Heart left ventricle (tissue), 13 donors: Measurements from ENCODE around the gene TGFBR3L.

Experiments used
- POLR2A ChIP-seq, 2 donors: fragments of 450-650 bp; IDR thresholded peaks; one replicate each; pipeline ENCODE4 v1.6.1; 2017; ENCODE audit warnings: antibody characterized with exemption in 2 of 2, mild to moderate bottlenecking in 2 of 2, moderate library complexity in 2 of 2
- TF ChIP-seq, protein P1 (sequence below), 12 donors: fragments of 200-600 bp; sonication (generic) in 4 of 12; IDR thresholded peaks; one replicate each; pipeline versions ENCODE4 v1.5.0 to v1.8.0; 2018 to 2022; ENCODE audit warnings: antibody characterized with exemption in 12 of 12, mild to moderate bottlenecking in 5 of 12
- donor health status: ischemic (EF 13 %, LVEDD 7.1; RV severe dilation, severe dysfunction).
- donor health status: DM: no; HTN: yes; CAD: no.
- donor health status: DM: no; HTN: no; CAD: no.
- donor health status: ischemic (EF 25% LVEDD 6.9; RV normal size, moderate dysfunction).
- donor health status: ischemic (EF 25% LVEDD 5.7; RV mildly dilated, moderate dysfunction).
- donor health status: ischemic (EF 35%, LVEDD 5.7; RV mildly dilated, moderate dysfunction).
- donor health status: nonischemic (EF 11% LVEDD 7.7; RV severe dilation, severe dysfunction).
- donor health status: DM: yes; HTN: yes; CAD: no.
- donor health status: PGD.
- donor health status: ischemic (EF 29% LVEDD 5.4; RV normal size, mild dysfunction).
- donor health status: nonischemic (EF 23%, LVEDD 6.1; RV moderate dilation, normal function).

DNA sequence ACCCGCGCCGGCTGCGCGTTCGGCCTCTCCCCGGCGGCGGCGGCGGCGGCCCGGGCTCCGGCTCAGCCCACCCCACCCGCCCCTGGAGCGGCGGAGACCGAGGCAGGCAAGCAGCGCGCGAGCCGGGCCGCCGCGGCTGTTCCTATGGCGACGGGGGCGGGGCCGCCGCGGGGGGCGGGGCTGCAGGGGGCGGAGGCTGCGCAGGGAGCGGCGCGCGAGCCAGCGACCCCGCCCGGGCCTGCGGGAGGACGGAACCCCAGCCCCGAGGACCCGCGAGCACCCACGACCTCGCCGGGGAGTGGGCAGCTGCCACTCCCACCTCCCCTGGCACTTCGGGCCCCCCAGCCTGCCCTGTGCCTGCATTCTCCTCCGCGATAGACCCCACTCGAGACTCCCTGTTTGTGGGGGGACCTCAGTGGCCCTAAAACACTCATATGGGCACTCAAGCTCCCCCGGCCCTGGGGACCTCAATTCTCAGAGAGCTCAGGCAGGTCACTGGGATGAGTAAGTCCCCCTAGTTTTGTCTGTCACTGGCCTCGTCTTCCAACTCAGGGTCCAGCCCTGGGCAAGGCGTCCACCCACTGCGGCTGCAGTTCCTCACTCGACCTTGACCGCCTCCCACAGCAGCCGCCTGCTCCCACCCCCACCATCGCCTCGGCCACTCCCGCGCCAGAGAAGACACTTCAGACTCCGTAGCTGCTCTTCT, 11.5 kb downstream of the TGFBR3L start, which contains the start of gene CTXN1:
- TF ChIP-seq POLR2A (IDR thresholded peaks at IDR 0.05) = no peak
- TF ChIP-seq, protein P1, sequence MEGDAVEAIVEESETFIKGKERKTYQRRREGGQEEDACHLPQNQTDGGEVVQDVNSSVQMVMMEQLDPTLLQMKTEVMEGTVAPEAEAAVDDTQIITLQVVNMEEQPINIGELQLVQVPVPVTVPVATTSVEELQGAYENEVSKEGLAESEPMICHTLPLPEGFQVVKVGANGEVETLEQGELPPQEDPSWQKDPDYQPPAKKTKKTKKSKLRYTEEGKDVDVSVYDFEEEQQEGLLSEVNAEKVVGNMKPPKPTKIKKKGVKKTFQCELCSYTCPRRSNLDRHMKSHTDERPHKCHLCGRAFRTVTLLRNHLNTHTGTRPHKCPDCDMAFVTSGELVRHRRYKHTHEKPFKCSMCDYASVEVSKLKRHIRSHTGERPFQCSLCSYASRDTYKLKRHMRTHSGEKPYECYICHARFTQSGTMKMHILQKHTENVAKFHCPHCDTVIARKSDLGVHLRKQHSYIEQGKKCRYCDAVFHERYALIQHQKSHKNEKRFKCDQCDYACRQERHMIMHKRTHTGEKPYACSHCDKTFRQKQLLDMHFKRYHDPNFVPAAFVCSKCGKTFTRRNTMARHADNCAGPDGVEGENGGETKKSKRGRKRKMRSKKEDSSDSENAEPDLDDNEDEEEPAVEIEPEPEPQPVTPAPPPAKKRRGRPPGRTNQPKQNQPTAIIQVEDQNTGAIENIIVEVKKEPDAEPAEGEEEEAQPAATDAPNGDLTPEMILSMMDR (IDR thresholded peaks at IDR 0.05) = no peak
